GM21381 (cell line): ENCODE data around the gene RASA3.
A peak's percentile ranks its signal among the peaks of the same experiment; 100 is the strongest.
"Not testable (repeated sequence)": the region's sequence is repeated elsewhere in the genome, so short reads cannot be mapped to it uniquely, and the experiment has no call there.

Source experiments
- ATAC-seq: cut with Tn5 transposase; IDR thresholded peaks from one replicate; pipeline ENCODE4 v1.9.1; 2021; ENCODE audit warnings: mild to moderate bottlenecking, moderate library complexity; ENCODE audit not compliant: unreplicated experiment

RASA3 gene

DNA sequence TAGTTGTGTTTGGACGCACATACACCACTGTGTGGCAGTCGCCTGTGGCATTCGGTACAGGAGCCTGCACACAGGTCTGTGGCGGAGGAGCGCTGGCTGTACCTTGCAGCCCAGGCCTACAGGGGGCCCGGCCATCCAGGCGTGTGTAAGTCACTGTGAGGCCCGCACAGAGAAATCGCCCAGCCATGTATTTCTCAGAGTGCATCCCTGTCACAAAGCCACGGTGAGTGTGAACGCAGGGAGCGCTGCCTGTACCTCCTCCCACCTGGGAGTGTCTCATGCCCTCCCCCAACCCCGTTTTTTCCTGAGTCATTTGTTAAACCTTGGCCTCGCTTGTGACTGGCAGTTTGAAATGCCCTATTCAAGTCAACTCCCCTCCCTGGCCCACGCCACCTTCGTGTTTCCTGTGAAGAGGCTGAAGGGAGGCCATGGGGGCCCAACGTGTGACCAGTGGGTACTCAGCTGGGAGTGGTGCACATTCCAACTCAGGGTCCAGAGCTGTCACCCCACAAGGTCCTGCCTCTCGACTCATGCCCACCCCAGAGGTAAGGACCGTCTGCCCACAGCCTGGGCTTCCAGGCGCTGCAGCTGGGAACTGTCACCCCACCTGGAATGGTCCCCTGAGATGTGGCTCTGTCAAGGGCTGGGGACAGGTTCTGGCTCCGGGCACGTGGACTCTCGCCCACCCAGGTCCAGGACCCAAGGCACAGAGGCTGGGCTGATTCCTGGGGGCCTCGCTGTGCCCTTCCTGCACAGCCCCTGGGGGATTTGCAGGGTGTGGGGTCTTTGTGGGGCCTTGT, 11.6 kb upstream of the RASA3 start:
- peak; percentile 47 for ATAC-seq

DNA sequence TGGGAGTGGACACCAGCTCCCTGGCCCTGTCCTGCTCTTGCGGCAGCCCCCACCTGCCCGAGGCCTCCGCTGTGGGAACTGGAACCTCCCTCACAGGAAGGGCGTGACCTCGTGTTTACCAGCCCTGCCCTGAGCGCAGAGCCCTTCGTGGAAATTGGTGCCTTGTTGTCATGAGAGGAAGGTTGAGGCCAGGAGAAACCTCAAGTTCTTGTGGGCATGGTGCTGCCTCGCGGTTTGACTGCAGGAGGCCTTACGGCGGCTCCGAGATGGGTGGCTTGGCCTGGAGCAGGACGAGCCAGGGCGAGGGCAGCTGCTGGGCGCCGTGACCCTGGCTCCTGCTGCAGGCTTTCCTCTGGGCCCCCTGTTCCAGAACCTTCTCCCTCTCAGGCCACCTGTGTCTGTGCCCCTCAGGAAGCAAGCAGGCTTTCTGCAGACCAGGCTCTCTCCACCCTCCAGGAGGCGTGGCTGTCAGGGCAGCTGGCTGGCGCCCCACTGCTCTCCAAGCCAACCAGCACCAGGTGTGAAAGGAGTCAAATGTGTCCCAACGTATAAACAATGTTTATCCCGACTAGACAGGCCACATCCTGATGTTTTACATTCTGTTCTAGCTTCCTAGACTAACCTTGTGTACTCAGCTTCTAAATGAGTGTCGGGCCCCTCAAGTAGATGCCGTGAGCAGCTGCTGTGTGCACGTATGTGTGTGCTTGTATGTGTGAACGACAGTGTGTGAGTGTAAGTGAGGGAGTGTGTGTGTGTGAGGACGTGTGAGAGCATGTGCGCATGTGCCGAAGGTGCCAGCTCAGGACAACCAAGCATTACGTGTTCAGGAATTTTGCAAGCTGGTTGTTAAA, 10.4 kb upstream of the RASA3 start:
- no peak for ATAC-seq

DNA sequence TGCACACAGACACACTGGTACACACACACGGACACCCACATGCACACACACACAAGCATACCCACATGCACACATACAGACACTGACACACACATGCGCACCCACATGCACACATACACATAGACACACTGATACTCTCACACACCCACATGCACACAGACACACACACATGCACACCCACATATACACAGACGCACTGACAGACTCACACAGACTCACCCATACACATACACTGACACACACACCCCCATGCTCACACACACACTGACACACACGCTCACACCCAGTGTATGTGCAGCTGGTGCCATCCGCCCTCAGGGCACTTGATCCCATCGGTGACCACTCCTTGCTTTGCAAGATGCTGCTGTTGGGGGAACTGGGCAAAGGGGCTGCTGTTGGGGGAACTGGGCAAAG, 9.7 kb upstream of the RASA3 start:
- no peak for ATAC-seq

DNA sequence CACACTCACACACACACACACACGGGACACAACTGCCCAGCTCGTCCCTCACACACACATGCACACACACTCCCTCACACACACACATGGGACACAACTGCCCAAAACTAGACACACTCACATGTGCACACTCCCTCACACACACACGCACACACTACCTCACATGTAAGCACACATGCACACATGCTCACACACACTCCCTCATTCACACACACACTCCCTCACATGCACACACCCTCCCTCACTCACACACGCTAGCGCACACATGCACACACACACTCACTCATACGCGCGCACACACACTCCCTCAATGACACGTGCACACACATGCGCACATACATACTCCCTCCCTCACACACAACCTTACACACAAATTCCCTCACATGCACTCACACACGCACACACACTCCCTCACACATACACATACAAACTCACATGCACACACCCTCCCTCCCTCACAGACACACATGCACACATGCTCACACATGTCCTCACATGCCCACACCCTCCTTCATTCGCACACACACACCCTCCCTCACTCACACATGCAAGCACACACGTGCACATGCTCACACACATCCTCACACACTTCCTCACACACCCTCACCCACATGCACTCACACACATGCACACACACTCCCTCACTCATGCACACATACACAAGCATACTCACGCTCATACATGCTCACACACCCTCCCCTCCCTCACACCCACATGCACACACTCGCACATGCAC, 9.0 kb upstream of the RASA3 start:
- no peak for ATAC-seq

DNA sequence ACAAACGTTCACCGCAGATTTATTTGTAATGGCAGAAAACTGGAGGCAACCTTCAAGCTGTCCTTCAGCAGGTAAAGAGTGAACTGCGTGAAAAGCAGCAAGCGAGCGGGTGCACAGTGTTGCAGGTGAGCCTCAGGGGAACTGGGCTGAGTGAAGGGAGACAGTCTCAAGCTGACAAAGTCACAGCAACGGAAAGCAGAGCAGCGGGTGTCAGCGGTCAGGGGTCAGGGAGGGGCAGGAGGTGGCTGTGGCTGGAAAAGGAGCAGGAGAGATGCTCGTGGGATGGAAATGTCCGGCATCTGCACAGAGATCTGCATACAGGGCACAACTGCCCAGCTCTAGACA, 8.5 kb upstream of the RASA3 start:
- ATAC-seq, result no peak

DNA sequence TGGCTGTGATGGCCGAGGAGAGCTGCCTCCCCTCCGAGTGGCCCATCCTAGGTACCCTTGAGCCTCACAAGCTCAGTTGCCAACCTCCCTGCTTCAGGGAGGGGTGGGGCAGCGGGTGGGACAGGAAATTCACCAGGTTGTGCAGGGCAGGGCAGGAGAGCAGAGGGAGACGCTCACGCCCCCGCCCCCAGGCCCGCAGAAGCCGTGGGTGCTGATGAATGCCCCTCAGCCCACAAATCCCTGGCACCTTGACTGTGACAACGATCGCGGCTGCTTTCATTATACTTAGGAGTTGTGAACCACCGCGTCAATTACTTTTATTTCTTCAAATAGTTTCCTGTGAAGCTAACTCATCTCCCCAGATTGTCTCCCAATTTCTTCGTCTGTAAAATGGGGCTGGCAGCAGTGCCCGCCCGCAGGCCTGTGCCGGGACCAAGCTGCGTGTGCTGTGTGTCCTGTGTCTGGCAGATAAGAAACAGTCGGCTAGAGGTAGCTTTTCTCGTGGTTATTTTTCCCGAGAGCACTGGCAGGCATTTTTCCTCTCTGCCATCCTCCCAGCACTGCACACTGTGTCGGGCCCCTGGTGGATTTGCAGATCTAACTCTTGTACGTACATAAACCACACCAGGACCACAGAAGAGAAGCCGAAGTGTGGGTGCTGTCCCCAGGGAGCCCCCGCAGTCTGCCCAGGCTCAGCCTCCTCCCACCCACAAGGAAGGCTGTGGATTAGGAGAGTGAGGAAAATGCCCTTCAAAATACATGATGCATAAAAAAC, 7.9 kb upstream of the RASA3 start:
- no peak for ATAC-seq

DNA sequence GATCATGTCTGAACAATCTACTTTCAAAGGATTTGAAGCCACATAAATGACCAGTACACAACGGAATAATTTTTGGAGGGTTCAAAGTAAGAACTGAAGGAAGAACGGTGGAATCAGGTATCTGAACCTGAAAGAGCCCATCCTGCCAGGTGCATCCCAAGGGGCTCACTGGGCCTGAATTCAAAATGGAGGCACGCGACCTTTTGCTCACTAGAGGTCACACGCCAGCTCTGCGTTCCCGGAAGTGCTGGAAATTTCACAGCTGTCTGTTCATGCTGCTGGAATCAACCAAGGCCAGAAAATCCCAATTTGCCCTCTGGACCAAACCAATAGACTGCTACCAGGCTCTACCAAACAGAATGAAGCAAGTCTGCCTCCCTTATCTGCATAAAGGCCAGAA, 4.2 kb upstream of the RASA3 start:
- ATAC-seq, result no peak

DNA sequence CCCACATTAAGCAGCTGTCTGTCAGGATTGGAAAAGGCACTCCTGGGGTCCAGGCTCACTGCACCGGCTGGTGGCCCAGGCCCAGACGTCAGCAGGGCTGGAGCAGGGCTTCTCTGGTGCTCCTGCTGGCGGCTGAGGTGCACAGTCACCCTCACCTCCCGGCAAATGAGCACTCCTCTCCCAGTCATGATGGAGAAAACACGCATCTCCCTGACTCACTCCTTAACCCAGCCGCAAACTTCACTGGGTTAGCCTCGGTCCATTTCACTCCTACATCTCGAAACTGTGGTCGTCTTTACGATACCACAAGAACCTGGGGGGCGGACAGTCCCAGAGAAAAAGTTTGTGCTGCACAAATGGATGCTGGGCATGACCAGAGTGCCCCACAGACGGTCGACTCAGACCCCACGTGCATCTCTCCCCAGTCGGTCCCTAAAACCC, 3.3 kb upstream of the RASA3 start:
- no peak for ATAC-seq

DNA sequence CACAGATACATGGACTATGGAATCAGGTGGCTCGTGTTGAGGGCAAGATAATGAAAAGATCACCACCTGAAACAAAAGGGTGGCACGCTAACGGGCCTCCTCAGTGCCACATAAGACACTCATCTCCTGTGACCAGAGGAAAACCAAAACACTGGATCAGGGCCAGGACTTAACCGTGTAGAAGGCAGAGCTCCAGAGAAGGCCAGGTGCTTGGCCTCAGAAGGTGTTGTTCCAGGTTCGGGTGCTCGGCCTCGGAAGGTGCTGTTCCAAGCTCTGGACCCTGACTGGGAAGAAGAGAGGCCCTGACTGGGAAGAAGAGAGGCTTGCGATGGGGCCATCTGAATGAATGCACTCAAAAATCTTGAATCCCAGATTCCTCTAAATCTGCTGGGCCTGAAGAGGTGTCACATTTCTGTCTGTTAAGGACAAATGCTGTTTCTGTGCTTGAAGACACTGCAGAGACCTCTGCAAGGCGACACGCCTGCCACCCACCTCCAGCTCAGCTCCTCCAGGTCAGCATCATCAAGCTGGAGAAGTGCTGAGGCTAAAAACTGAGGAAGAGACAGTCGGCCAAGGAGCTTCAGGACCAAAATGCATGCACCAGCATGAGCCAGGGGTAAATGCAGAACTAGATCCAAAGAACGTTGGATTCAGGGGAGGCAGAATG, 2.7 kb upstream of the RASA3 start:
- no peak for ATAC-seq

DNA sequence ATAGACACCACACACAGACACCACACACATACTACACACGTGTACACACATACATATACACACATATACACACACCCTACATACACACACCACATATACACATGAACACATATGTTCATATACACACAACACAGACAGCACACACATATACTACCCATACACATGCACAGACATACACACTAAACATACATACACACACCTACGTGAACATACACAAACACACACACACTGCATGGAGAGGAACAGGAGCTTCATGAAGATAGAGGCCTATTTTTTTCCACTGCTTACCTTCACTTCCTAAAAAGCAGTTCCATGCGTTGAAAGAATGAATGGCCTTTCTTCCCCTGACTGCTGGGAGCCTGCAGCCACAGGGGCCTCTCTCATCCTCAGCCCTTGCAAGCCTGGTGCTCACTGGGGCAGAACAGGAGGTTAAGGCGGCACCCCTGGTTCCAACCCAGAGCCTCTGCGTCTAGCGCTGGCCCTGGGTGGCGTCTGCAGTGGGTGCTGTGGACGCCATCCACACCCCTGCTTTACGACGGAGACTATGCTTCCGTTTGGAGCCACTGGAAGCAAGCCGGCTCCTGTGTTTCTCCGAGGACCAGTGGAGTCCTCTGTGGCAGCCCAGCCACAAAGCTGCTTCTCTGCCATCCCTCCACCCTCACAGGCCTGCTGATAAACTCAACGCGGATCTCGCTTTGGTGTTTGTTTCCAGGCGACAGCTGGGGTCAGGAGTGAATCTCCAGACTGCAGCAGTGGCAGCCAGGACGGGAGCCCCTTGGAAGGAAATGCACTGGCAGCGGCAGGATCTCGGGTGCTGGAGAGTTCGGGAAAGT, 1.9 kb upstream of the RASA3 start:
- no peak for ATAC-seq

DNA sequence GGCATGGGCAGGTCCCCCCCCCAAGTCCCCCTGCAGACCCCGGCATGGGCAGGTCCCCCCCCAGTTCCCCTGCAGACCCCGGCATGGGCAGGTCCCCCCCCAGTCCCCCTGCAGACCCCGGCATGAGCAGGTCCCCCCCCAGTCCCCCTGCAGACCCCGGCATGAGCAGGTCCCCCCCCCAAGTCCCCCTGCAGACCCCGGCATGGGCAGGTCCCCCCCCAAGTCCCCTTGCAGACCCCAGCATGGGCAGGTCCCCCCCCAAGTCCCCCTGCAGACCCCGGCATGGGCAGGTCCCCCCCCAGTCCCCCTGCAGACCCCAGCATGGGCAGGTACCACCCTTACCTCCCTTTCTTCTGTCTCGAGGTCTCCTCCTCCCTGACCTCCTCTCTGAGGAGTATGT, 1.1 kb upstream of the RASA3 start:
- not testable (repeated sequence) for ATAC-seq

DNA sequence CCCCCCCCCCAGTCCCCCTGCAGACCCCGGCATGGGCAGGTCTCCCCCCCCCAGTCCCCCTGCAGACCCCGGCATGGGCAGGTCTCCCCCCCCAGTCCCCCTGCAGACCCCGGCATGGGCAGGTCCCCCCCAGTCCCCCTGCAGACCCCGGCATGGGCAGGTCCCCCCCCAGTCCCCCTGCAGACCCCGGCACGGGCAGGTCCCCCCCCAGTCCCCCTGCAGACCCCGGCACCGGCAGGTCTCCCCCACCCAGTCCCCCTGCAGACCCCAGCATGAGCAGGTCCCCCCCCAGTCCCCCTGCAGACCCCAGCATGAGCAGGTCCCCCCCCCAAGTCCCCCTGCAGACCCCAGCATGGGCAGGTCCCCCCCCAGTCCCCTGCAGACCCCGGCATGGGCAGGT, 703 bp upstream of the RASA3 start:
- not testable (repeated sequence) for ATAC-seq

DNA sequence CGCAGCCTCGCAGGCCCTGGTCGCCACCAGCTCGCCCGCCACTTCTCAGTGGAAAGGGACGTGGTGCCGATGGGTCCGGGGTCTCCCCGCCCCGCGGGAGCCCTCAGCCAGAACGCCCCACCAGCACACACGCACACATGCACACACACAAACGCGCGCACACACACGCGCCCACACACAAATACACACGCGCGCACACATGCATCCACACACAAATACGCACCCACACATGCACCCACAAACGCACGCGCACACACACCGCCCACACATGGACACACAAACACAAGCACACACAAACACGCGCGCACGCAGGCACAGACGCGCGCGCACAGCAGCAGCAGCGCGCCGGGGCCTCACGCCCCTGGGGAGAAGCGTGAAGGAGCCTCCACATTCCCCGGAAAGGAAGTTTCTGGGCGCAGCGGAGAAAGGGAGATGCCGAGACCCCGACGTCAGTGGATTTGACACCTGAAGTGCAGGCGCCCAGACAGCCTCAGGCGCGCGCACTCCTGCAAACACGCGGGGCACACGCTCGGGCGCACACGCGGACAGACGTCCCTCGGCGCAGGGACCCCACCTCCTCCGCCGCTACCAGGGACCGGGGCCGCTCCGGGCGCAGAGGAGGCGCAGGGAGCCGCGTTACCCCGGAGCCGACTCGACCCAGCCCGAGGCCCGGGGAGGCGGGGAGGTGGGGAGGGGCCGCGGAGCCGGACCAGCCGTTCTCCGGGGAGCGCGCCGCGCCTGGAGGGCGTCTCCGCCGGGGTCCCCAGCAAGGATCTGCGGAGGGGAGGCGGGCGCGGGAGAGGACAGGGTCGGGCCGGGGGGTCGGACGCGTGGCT, 622 bp downstream of the RASA3 start:
- peak; percentile 2 for ATAC-seq

DNA sequence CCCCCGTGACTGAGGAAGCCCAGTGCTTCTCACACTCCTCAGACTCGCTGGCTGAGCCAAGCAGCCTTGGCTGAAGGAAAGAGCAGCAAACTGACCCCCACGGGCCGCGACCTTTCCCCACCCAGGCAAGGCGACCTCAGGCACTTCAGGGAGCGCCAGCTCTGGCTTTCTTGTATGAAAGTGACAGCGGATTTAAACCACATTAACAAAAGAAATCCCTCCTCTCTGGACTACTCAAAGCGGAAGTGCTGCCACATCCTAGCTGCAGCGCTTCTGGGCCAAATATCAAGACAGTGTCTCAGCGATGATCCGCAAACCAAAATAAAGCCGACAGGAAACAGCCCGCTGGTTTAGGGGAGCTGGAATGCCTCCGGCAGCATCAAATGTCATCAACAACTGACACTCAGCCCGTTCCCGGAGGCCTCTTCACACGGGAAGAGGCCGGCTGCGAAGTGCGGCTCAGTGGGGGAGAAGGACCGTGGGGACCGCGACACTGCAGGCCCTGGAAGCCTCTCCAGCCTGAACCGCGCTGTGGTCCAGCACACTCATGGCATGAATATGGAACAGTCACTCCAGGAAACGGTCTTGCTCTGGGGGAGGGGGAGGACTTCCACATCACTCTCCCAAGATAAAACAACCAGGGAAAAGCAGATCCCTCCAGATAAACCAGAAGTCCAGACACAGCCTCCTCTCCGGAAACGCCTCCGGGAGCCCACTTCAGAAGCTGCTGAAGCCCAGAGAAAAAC, 1.4 kb downstream of the RASA3 start:
- ATAC-seq, result no peak

DNA sequence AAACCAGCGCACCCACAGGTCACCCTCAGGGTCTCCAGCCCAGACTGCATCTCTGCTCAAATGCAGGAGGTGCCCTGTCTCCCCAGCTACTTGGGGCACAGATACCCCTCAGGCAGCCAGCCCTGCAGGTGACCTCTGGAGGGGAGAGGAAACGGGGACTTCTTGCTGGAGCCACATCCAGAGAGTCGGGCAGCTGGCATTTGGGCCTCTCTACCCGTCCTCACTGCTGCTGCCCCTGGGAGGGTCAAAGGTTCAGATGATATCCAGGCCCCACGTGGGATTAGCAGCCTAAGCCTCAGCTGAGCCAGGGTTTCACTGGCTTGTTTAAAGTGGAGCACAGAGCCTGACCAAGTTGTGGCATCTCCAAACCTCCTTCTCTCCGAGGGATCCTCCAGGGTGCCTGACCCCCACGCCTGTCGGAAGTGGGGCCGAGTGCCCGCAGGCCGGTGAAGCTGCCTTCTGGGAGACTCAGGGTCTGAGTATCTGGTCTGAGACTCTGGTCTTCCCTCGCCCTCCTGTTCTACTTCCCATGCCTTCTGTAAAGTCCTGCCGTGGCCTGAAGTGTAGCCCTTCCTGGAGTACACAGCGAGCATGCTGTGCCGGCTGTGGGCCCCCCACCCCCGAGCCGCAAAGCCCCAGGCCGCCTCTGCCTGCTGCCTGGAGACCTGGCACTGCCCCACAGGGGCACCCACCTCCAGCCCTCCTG, 2.1 kb downstream of the RASA3 start:
- ATAC-seq, result no peak

DNA sequence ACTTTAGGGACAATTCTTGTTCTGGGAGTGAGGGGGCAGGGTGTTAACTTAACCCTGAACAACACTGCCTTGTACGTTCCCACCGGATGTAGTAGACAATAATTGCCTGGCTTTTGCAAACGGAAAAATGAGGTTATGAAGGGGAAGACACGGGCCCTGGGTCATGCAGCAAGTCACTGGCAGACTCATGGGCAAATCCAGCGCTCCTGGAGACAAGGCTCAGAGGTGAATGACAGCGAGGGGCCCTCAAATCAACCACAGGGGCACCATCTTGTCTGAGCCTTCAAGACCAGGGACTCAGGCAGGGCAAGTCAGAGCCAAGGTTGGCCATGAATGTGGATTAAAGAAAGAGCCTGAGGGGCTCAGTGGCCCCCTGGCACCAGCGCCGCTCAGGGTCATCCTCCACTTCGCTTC, 2.8 kb downstream of the RASA3 start:
- no peak for ATAC-seq
